HG03460 (cell line): Measurements from ENCODE around the gene NOL8.
A peak's percentile ranks its signal among the peaks of the same experiment; 100 is the strongest.

Source experiments
- ATAC-seq: cut with Tn5 transposase; IDR thresholded peaks from one replicate; pipeline ENCODE4 v1.9.1; 2021; ENCODE audit not compliant: unreplicated experiment

NOL8 gene

DNA sequence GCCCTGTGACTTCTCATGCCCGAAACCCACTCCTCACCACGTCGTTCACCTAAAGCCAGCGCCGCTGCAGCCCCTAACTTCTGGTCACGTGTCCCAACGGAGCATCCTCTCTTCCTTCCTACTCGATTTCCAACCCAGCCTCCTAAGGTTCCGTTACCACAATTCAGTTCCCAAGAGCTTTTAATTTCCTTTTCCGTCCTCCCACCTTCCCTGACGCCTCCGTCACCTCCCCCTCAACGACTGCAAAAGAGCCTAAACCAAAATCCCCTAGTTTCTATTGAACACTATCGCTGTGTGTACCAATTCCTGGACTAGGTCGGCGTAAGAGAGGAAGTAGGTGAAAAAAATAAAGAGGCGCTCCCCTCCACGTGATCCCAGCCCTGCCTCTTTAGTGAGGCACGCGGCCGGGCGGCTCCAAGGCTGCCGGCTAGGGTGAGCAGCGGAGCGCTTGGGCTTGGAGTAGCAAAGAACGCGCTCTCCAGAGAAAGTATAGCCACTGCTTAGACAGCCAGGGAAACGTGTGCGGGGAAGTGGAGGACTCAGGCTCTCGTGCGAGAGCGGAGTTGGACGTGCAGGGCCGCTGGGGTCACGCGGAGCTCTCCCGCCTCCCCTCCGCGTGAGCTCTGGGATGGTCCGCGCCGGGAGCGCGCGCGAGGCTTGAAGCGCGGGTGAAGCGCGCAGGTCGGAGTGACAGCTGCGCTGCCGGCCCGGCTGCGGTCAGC lies at the start of gene NOL8, which contains the start of gene CENPP:
TSS of gene NOL8 (minus strand) at position 82 of the 722 bp plus-strand sequence. CDS start 1,189 bp downstream, outside the sequence.
TSS of gene CENPP (plus strand) at position 685 of the 722 bp plus-strand sequence.
- ATAC-seq, result peak; percentile 89

- no peak for ATAC-seq
Observed at GRCh38 chr9:92373167-92373566, 48.0 kb upstream of the NOL8 start.

- no peak for ATAC-seq
Observed at GRCh38 chr9:92369075-92369474, 43.9 kb upstream of the NOL8 start.

DNA sequence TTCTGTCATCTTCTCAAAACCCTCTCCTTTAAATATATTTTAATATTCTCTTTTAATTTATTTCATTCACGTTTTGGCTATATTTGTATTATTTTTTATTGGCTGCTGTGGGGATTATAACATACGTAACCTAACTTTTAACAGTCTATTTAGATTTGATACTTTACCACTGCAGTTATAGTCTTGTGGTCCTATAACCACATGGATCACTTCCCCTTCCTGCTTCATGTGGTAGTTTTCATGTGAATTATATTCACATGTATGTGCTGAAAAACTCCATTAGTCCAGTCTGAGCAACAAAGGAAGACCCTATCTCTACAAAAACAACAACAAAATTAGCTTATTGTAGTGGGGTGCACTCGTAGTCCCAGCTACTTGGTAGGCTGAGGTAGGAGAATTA lies 34.9 kb upstream of the NOL8 start:
- ATAC-seq, result no peak

GRCh38 chr9:92359394-92359995 lies 34.3 kb upstream of the NOL8 start:
- ATAC-seq, result no peak

- no peak for ATAC-seq
Observed at GRCh38 chr9:92353051-92353450, 27.9 kb upstream of the NOL8 start.

GRCh38 chr9:92350740-92351133 lies 25.6 kb upstream of the NOL8 start:
- no peak for ATAC-seq

DNA sequence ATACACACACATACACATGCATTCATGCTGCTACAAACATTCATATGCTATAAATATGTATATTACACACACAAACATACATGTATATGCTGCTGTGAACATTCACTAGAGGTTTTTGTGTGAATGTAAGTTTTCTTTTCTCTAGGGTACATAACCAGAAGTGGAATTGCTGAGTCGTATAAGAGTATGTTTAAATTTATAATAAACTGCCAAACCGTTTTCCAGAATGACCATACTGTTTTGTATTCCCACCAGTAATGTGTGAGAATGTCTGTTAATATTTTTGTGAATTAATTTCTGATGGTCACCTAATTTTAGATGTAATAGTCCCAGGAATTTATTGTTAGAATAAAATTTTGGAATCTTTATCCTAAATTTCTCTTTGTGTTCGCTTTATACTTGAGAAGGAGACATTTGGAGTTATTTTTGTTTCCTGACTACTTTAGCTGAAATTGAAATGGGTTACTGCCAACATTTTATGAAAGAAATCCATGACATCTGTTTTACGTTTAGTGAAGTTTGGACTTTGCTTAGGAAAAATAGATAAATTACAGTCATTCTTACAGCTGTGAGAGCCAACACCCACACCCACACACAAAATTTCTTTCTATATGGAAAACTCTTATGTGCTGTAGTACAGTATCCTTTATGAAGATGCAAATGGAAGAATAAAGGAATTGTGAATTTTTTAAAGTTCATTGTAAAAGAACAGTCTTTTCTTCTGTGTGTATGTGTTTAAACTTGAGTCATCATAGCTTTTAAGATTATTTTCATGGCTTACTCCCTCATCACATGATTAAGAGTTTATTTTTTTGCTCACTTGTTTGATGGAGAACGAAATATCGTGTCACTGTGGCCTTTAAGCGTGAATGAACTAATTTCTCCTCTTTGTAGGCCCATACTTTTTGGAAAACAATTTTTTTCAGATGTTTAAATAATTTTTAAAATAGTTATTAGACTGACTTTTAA lies 24.9 kb upstream of the NOL8 start:
- no peak for ATAC-seq

DNA sequence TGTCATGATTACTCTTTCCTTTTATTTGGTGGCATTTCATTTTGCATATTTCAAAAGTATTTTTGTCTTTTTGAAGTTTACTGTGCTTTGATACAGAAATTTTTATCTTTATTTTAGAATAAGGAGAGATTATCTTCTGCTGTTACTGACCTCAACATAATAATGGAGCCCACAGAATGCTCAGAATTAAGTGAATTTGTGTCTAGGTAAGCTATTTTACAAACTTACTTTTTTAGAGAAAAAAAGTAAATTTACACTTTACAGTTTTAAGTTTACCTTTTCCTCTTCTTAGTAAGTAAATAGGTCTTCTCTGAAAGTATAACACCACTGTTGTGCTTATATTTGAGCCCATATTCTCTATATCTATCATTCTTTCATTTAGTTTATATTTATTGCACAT lies 20.4 kb upstream of the NOL8 start:
- ATAC-seq, result no peak

DNA sequence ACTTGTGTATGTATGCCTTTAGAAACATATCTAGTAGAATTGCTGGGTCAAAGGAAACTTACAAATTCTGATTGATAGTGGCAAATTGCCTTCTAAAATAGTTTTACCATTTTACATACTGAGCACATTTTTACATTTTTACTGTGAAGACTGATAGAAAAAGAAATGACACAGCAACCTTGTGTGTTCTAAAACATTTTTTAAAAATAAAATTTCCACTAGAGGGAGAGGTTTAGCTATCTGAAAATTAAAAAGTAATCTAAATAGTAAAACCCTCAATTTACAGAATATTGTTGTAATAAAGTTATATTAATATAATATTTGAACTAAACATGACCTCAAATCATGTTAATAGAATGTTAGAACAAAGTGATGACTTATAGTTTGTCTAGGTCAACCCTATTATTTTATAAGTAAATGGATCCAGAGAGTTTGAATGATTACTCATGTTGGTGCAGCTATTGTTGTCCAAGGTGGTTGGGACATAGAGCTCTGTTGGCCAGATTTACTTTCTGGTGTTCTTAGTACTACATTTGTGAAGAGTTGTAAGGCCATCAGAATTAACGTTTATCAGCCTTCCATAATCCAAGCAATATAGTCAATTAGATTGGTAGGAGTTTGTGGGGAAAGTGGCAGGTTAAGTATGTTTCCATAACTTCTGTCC lies 17.8 kb upstream of the NOL8 start:
- ATAC-seq, result no peak

- no peak for ATAC-seq
Observed at GRCh38 chr9:92341578-92341977, 16.4 kb upstream of the NOL8 start.

DNA sequence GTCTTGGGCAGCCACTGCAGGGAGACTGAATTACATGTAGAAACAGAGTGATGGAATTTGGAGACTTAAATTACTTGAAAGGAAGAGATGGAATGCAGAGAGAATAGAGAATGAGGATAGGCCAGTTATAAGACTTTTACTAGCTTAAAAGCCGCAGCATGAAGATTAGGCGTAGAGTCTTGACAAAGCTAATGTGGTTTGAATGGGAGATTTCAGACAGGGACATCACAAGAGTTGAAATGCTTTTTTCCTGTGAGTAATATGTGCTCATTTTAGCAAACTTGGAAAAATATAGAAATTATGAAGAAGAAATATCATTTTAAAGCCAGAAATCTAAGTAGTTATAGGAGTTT lies 8.1 kb upstream of the NOL8 start:
- no peak for ATAC-seq

DNA sequence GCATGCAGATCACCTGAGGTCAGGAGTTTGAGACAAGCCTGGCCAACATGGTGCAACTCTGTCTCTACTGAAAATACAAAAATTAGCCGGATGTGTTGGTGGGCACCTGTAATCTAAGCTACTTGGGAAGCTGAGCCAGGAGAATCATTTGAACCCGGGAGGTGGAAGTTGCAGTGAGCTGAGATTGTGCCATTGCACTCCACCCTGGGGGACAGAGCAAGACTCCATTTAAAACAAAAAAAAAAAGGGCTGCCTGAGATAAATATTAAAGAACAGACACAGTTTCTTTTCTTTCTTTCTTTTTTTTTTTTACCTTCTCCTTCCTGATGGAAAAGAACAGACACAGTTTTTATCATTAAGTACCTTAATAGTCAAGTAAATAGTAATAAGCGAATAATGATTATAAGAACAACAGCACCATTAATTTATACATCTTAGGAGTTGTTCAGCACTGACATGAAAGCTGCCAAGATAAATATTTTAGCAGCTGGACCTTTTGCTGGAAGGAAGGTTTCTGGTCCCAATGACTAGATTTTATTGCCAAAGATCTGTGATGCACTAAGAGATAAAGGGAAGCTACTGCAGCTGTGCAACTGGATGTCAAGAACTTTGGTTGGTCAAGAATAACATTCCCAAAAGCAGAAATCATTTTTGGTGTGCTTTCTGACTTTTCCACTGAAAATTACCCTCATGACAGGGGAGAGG lies 7.6 kb upstream of the NOL8 start:
- ATAC-seq, result no peak

- ATAC-seq, result no peak
Observed at GRCh38 chr9:92328225-92328624, 3.1 kb upstream of the NOL8 start.

- no peak for ATAC-seq
Observed at GRCh38 chr9:92327283-92327850, 2.2 kb upstream of the NOL8 start.

- ATAC-seq, result no peak
Observed at GRCh38 chr9:92325991-92326500, 896 bp upstream of the NOL8 start.

- no peak for ATAC-seq
Observed at GRCh38 chr9:92324889-92325268, 271 bp downstream of the NOL8 start.

- ATAC-seq, result no peak
Observed at GRCh38 chr9:92324431-92324830, 719 bp downstream of the NOL8 start.

DNA sequence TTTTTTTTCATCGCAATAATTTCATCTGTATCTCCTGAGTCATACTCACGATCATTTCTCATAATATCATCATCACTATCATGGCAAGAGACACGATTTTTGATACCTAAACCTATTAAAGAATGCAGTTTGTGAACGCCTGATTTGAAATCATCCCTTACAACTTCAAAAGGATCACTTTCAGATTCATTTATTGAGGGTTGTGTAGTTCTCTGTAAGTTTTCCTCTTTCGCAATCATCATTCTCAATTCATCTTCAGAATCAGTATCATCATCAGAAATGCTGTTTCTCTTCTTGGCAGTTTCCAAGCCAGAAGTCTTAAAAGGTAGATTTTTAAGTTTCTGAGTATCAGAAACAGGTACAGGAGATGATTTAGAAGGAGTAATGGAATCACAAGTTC lies 9.7 kb downstream of the NOL8 start:
- ATAC-seq, result no peak

DNA sequence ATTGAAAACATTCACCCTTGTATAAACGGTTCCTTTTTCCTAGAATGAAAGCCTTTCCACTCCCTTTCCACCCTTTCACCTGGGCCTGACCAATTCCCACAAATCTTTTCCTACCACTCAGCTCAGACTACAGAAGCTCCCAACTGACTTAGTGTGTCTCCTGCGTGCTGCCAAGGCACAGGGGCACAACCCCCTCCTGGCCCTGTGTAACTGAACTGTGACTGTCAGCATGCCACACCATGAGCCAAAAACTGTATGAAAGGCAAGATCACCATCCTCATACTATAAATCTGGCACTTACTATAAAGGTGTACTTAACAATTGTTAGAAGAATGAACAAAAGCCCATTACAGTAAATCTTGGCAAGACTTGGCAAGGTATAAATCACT lies 11.5 kb downstream of the NOL8 start:
- ATAC-seq, result no peak
